Vagina (tissue), 2 donors: ENCODE measurements around the gene ASTN2.

Source experiments
- CTCF ChIP-seq, 3 experiments: fragments of 450-650 bp in 2 of 3; fragments of 200-600 bp in 1 of 3; sonication (generic) in 1 of 3; IDR thresholded peaks; one replicate each; pipeline ENCODE4 v1.5.1; 2017 to 2019; ENCODE audit warnings: antibody characterized with exemption in 3 of 3, mild to moderate bottlenecking in 2 of 3, moderate library complexity in 2 of 3
- POLR2A ChIP-seq, 2 donors: fragments of 450-650 bp; IDR thresholded peaks; one replicate each; pipeline ENCODE4 v1.6.1; 2017; ENCODE audit warnings: antibody characterized with exemption in 2 of 2, mild to moderate bottlenecking in 2 of 2, moderate library complexity in 2 of 2

- TF ChIP-seq CTCF (IDR thresholded peaks at IDR 0.05) (no peak), POLR2A (IDR thresholded peaks at IDR 0.05) (no peak)
Observed at GRCh38 chr9:116954731-116955130, 460.1 kb downstream of the ASTN2 start.
